Measurements from ENCODE around the gene STPG2. TPM values are rescaled to one million over a fixed set of nuclear protein-coding genes. Genes with fewer than 3 reads are reported as not detected.

STPG2 gene
- total and polyA plus RNA-seq, 2 of the 4 experiments (the other 2 are of a cell fraction), result not detected

GRCh38 chr4:98055800-98056501, 87.3 kb downstream of the STPG2 start:
- no peak overlapping the region for H3K4me2 ChIP-seq (ENCODE audit: low read depth, low read length)
- H4K8ac ChIP-seq (ENCODE audit: low read depth in 2 of 2, low read length in 2 of 2), result no peak overlapping the region
- H4K91ac ChIP-seq (ENCODE audit: insufficient read depth, low read depth, low read length), result no peak overlapping the region
- BruUV-seq (replicated peaks), result no TSS peak
- H3K9me3 ChIP-seq (ENCODE audit: control insufficient read depth, insufficient read depth, low read length), result no peaks in the 10 kb centered on the region; the same call in 1 of the 2 replicates
- no peaks in the 10 kb centered on the region for H3K4me1 ChIP-seq (ENCODE audit: control insufficient read depth, insufficient read depth, low read length)
- H3K36me3 ChIP-seq (ENCODE audit: control insufficient read depth, insufficient read depth, low read length), result no peaks in the 10 kb centered on the region
- no peak overlapping the region for H3K56ac ChIP-seq (ENCODE audit: extremely low read depth, insufficient read depth, low read length)
- H3K14ac ChIP-seq (replicated peaks; ENCODE audit: low read depth, low read length), result no peak overlapping the region
- H3K79me1 ChIP-seq (ENCODE audit: low read depth in 1 of 2, low read length in 2 of 2), result no peaks in the 10 kb centered on the region
- ATAC-seq (ENCODE audit: low read depth), result no peak
- H3K27ac ChIP-seq (ENCODE audit: insufficient read depth, low read length), result no peak overlapping the region
- intact Hi-C loops (cut with micrococcal nuclease), result no loop called here
- ChIA-PET CTCF (no interaction called here), POLR2A (ENCODE audit: unreplicated experiment) (no interaction called here)
- no peaks in the 10 kb centered on the region for H3K27me3 ChIP-seq (ENCODE audit: control insufficient read depth, insufficient read depth, low read length)
- in situ Hi-C loops (cut with MboI; ENCODE audit: low sequenced_read_pairs), result no loop called here
- no peak overlapping the region for H2AK5ac ChIP-seq (ENCODE audit: low read depth, low read length)
- H4K5ac ChIP-seq (ENCODE audit: low read depth, low read length), result no peak overlapping the region
- no peak overlapping the region for H3K9ac ChIP-seq (ENCODE audit: low read depth, low read length)
- H3K9me1 ChIP-seq (ENCODE audit: insufficient read depth, low read length), result no peaks in the 10 kb centered on the region
- 54% methylated on average over 4 of the region's 7 CpGs; no CpG with 5 or more reads in 1 of the 2 experiments for WGBS, 2 experiments (ENCODE audit: extremely low coverage in 2 of 2, insufficient read length in 1 of 2)
- TF ChIP-seq RFX5 (IDR thresholded peaks at IDR 0.05; ENCODE audit: low read depth, low read length) (no peak), RCOR1 (IDR thresholded peaks at IDR 0.05; ENCODE audit: insufficient replicate concordance, low read length) (no peak), MXI1 (IDR thresholded peaks at IDR 0.05; ENCODE audit: borderline replicate concordance, low read depth, low read length) (no peak), RAD21 (IDR thresholded peaks at IDR 0.05; ENCODE audit: low read length) (no peak), POLR2A (IDR thresholded peaks at IDR 0.05; ENCODE audit: low read depth, low read length) (no peak), ELK1 (IDR thresholded peaks at IDR 0.05; ENCODE audit: borderline replicate concordance, low read depth, low read length) (no peak), BHLHE40 (IDR thresholded peaks at IDR 0.05; ENCODE audit: low read depth, low read length) (no peak), CTCF (conservative IDR thresholded peaks at IDR 0.05; ENCODE audit: low read depth, low read length) (no peak), FOS (IDR thresholded peaks at IDR 0.05; ENCODE audit: low read depth, low read length) (no peak), SMC3 (IDR thresholded peaks at IDR 0.05; ENCODE audit: low read depth, low read length) (no peak), MAZ (IDR thresholded peaks at IDR 0.05; ENCODE audit: borderline replicate concordance, low read depth, low read length) (no peak), USF2 (IDR thresholded peaks at IDR 0.05; ENCODE audit: low read depth, low read length) (no peak), CHD1 (IDR thresholded peaks at IDR 0.05; ENCODE audit: low read depth, low read length) (no peak)
- no peaks in the 10 kb centered on the region for H4K20me1 ChIP-seq (ENCODE audit: insufficient read depth, low read length)
- no peak overlapping the region for H2AFZ ChIP-seq (replicated peaks; ENCODE audit: low read length, poor library complexity)
- no peak overlapping the region for H2BK20ac ChIP-seq (ENCODE audit: low read depth, low read length)
- dilution Hi-C loops (cut with HindIII; ENCODE audit: low sequenced_read_pairs, unreplicated experiment), result no loop called here
- H2BK5ac ChIP-seq (ENCODE audit: low read depth, low read length, poor library complexity, severe bottlenecking), result no peak overlapping the region
- no peak overlapping the region for H3K23ac ChIP-seq (ENCODE audit: low read depth, low read length)
- H2BK120ac ChIP-seq (ENCODE audit: low read depth, low read length), result no peak overlapping the region
- H2AK9ac ChIP-seq (replicated peaks; ENCODE audit: low read depth, low read length, poor library complexity), result no peak overlapping the region
- no peak overlapping the region for H3K4ac ChIP-seq (ENCODE audit: low read depth, low read length)
- no peak overlapping the region for H2BK15ac ChIP-seq (ENCODE audit: low read depth, low read length)
- no peak overlapping the region for H3K4me3 ChIP-seq (ENCODE audit: insufficient read depth, low read depth, low read length)
- DNase-seq, result no peak
- H3K18ac ChIP-seq (ENCODE audit: low read depth, low read length), result no peak overlapping the region
